ENCODE data around the gene SLC25A40. TPM values are rescaled to one million over a fixed set of nuclear protein-coding genes. Genes with fewer than 3 reads are reported as not detected.
"Not testable (repeated sequence)": the region's sequence is repeated elsewhere in the genome, so short reads cannot be mapped to it uniquely, and the experiment has no call there.

Gene SLC25A40, protein sequence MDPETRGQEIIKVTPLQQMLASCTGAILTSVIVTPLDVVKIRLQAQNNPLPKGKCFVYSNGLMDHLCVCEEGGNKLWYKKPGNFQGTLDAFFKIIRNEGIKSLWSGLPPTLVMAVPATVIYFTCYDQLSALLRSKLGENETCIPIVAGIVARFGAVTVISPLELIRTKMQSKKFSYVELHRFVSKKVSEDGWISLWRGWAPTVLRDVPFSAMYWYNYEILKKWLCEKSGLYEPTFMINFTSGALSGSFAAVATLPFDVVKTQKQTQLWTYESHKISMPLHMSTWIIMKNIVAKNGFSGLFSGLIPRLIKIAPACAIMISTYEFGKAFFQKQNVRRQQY
- polyA plus RNA-seq (2013, experiment 1 of 2): 12.0 TPM
- polyA plus RNA-seq (2013, experiment 2 of 2): 16.6 TPM

DNA sequence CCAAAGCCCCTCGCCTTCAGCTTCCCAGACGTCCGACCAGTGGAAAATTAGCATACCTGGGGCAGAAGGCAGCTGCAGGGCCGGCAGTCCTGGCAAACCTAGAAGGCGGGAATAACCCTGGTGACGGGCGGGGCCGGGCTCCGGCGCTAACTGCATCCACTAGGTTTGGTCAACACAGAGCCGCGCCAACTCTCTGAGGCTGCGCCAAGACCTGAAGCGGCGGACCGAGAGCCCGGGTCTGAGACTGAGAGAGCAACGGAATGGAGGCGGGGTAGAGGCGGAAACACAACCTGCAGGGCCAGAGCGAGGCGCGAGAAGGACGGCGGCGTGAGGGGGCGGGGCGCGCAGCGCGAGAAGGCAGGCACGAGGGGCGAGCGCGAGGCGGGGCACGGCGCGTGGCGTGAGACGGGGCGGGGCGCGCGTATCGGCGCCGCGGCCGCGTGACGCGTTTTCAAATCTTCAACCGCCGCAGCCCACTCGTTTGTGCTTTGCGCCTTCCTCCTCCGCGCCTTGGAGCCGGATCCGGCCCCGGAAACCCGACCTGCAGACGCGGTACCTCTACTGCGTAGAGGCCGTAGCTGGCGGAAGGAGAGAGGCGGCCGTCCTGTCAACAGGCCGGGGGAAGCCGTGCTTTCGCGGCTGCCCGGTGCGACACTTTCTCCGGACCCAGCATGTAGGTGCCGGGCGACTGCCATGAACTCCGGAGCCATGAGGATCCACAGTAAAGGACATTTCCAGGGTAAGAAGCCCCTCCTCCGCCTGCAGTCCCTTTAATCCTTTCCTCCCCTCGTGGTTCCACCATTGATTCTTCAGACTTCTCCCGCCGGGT, at the start of gene SLC25A40, which contains the start of gene DBF4:
Gene SLC25A40, minus strand, starts transcription at position 321 of the 829 bp plus-strand sequence. CDS start 17,633 bp downstream, outside the sequence.
Gene DBF4, plus strand, starts transcription at position 454 of the 829 bp plus-strand sequence. Its CDS starts 240 bp downstream, at position 694.
- H3K27ac ChIP-seq (ENCODE audit: low read depth, low read length): peak within 1 kb of the TSS; percentile 97
- peak within 1 kb of the TSS; percentile 98 for H3K9ac ChIP-seq (ENCODE audit: low read depth, low read length)
- no peaks in the 10 kb centered on the region for H3K27me3 ChIP-seq (ENCODE audit: insufficient read depth, low read length)
- WGBS: under 1% methylated on average over 84 of the region's 84 CpGs
- peak within 1 kb of the TSS; percentile 95 for H3K4me3 ChIP-seq (ENCODE audit: low read length)
- H3K9me3 ChIP-seq (ENCODE audit: insufficient read depth, low read depth, low read length): peaks cover 10% of the 10 kb centered on the region
- H3K36me3 ChIP-seq (ENCODE audit: insufficient read depth, low read length): peaks cover 39% of the 10 kb centered on the region
- H3K4me1 ChIP-seq (ENCODE audit: insufficient read depth, low read length): peaks cover 21% of the 10 kb centered on the region

DNA sequence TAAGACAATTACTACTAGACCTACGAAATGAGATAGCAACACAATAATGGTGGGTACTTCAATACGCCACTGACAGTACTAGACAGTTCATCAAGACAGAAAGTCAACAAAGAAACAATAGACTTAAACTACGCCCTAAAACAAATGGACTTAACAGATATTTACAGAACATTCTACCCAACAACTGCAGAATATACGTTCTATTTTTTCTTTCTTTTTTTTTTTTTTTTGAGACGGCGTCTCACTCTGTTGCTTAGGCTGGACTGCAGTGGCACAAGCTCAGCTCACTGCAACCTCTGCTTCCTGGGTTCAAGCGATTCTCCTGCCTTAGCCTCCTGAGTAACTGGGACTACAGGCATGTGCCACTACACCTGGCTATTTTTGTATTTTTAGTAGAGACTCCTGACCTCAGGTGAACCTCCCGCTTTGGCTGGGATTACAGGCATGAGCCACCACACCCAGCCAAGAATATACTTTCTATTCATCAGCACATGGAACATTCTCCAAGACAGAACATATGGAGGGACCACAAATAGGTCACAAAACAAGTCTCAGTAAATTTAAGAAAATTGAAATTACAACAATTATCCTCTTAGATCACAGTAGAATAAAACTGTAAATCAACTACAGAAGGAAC, 46.7 kb upstream of the SLC25A40 start:
- peaks cover 17% of the 10 kb centered on the region for H3K4me1 ChIP-seq (ENCODE audit: insufficient read depth, low read length)
- 98% methylated on average over 8 of the region's 8 CpGs for WGBS
- H3K9ac ChIP-seq (ENCODE audit: low read depth, low read length); H3K27me3 ChIP-seq (ENCODE audit: insufficient read depth, low read length); H3K36me3 ChIP-seq (ENCODE audit: insufficient read depth, low read length); H3K27ac ChIP-seq (ENCODE audit: low read depth, low read length); H3K9me3 ChIP-seq (ENCODE audit: insufficient read depth, low read depth, low read length); H3K4me3 ChIP-seq (ENCODE audit: low read length): not testable (repeated sequence)

- Histone ChIP-seq H3K9me3 (ENCODE audit: insufficient read depth, low read depth, low read length) (no peaks in the 10 kb centered on the region), H3K27ac (ENCODE audit: low read depth, low read length) (no peak overlapping the region), H3K27me3 (ENCODE audit: insufficient read depth, low read length) (no peaks in the 10 kb centered on the region), H3K36me3 (ENCODE audit: insufficient read depth, low read length) (no peaks in the 10 kb centered on the region), H3K9ac (ENCODE audit: low read depth, low read length) (no peak overlapping the region), H3K4me1 (ENCODE audit: insufficient read depth, low read length) (no peaks in the 10 kb centered on the region), H3K4me3 (ENCODE audit: low read length) (no peak overlapping the region)
- WGBS: 87% methylated on average over 4 of the region's 5 CpGs
Measured at GRCh38 chr7:87920578-87920977, 44.4 kb upstream of the SLC25A40 start.

- H3K4me3 ChIP-seq (ENCODE audit: low read length): no peak overlapping the region
- whole genome bisulfite sequencing: 91% methylated on average over 6 of the region's 6 CpGs
- no peaks in the 10 kb centered on the region for H3K4me1 ChIP-seq (ENCODE audit: insufficient read depth, low read length)
- no peaks in the 10 kb centered on the region for H3K9me3 ChIP-seq (ENCODE audit: insufficient read depth, low read depth, low read length)
- no peak overlapping the region for H3K9ac ChIP-seq (ENCODE audit: low read depth, low read length)
- H3K27ac ChIP-seq (ENCODE audit: low read depth, low read length): no peak overlapping the region
- H3K36me3 ChIP-seq (ENCODE audit: insufficient read depth, low read length): no peaks in the 10 kb centered on the region
- H3K27me3 ChIP-seq (ENCODE audit: insufficient read depth, low read length): no peaks in the 10 kb centered on the region
Measured at GRCh38 chr7:87919875-87920274, 43.7 kb upstream of the SLC25A40 start.

DNA sequence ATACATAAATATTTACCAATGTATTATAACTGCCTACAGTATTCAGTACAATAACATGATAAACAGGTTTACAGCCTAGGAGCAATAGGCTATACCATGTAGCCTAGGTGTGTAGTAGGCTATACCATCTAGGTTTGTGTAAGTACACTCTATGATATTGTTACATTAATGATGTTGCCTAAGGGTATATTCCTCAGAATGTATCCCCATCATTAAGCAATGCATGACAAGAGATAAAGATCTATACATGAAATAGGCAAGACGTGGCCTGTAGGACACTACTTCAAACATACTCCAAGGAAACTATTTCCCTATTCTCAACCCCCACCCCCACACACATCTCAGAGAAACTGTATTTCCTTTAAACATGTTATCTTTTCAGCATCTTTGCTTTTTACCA, 42.6 kb upstream of the SLC25A40 start:
- H3K9me3 ChIP-seq (ENCODE audit: insufficient read depth, low read depth, low read length): no peaks in the 10 kb centered on the region
- no peak overlapping the region for H3K27ac ChIP-seq (ENCODE audit: low read depth, low read length)
- 87% methylated on average over 1 of the region's 1 CpG for WGBS
- no peak overlapping the region for H3K4me3 ChIP-seq (ENCODE audit: low read length)
- no peaks in the 10 kb centered on the region for H3K36me3 ChIP-seq (ENCODE audit: insufficient read depth, low read length)
- no peaks in the 10 kb centered on the region for H3K4me1 ChIP-seq (ENCODE audit: insufficient read depth, low read length)
- no peaks in the 10 kb centered on the region for H3K27me3 ChIP-seq (ENCODE audit: insufficient read depth, low read length)
- H3K9ac ChIP-seq (ENCODE audit: low read depth, low read length): no peak overlapping the region

DNA sequence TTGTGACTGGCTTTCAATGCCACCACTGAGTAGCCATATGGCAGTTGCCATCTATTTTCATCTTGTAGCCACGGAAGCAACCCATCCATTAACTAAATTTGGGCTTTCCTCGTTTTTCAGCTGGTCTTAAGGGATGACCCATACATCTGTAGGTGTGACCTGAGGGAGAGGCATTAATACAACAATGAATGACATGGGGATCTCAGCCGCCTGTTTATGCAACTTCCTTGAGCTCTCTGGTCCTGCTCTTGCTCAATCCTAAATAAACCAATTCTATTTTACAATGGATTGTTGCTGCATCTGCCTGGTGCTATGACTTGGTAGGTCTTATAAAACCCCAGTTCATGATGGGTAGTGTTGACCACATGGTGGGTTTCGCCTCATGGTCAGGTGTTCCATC, 36.0 kb upstream of the SLC25A40 start:
- Histone ChIP-seq H3K9ac (ENCODE audit: low read depth, low read length) (no peak overlapping the region), H3K9me3 (ENCODE audit: insufficient read depth, low read depth, low read length) (no peaks in the 10 kb centered on the region), H3K27ac (ENCODE audit: low read depth, low read length) (no peak overlapping the region), H3K27me3 (ENCODE audit: insufficient read depth, low read length) (no peaks in the 10 kb centered on the region), H3K36me3 (ENCODE audit: insufficient read depth, low read length) (peaks cover 13% of the 10 kb centered on the region), H3K4me3 (ENCODE audit: low read length) (no peak overlapping the region), H3K4me1 (ENCODE audit: insufficient read depth, low read length) (no peaks in the 10 kb centered on the region)
- 89% methylated on average over 4 of the region's 4 CpGs for whole genome bisulfite sequencing

- H3K27me3 ChIP-seq (ENCODE audit: insufficient read depth, low read length); H3K9me3 ChIP-seq (ENCODE audit: insufficient read depth, low read depth, low read length); H3K4me1 ChIP-seq (ENCODE audit: insufficient read depth, low read length); H3K27ac ChIP-seq (ENCODE audit: low read depth, low read length); H3K9ac ChIP-seq (ENCODE audit: low read depth, low read length); H3K4me3 ChIP-seq (ENCODE audit: low read length): not testable (repeated sequence)
- H3K36me3 ChIP-seq (ENCODE audit: insufficient read depth, low read length): peaks cover 45% of the 10 kb centered on the region
- 95% methylated on average over 4 of the region's 4 CpGs for WGBS
Measured at GRCh38 chr7:87908814-87909213, 32.7 kb upstream of the SLC25A40 start.

DNA sequence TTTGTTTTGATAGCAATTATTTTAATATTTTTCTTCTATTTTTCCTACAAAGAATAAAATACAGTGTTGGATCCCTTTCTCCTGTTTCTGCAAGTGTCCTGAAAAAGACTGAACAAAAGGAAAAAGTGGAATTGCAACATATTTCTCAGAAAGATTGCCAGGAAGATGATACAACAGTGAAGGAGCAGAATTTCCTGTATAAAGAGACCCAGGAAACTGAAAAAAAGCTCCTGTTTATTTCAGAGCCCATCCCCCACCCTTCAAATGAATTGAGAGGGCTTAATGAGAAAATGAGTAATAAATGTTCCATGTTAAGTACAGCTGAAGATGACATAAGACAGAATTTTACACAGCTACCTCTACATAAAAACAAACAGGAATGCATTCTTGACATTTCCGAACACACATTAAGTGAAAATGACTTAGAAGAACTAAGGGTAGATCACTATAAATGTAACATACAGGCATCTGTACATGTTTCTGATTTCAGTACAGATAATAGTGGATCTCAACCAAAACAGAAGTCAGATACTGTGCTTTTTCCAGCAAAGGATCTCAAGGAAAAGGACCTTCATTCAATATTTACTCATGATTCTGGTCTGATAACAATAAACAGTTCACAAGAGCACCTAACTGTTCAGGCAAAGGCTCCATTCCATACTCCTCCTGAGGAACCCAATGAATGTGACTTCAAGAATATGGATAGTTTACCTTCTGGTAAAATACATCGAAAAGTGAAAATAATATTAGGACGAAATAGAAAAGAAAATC, 31.2 kb upstream of the SLC25A40 start:
- H3K27ac ChIP-seq (ENCODE audit: low read depth, low read length); H3K4me1 ChIP-seq (ENCODE audit: insufficient read depth, low read length); H3K9me3 ChIP-seq (ENCODE audit: insufficient read depth, low read depth, low read length); H3K9ac ChIP-seq (ENCODE audit: low read depth, low read length); H3K4me3 ChIP-seq (ENCODE audit: low read length); H3K27me3 ChIP-seq (ENCODE audit: insufficient read depth, low read length): not testable (repeated sequence)
- WGBS: 100% methylated on average over 2 of the region's 3 CpGs
- peaks cover 58% of the 10 kb centered on the region for H3K36me3 ChIP-seq (ENCODE audit: insufficient read depth, low read length)

DNA sequence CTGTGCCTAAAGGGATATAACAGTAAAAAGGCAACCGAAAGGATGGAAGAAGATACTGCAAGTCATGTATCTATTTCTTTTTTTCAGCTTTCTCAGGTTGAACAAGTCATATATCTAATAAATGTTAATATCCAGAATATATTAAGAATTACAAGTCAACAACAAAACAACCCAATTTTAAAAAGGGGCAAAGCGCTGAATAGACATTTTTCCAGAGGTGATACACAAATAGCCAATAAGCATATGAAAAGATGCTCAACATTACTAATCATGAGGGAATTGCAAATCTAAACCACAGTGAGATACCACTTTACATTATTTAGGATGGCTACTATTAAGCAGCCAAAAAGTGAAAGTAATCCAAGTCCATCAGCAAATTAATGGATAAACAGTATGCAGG, 23.1 kb upstream of the SLC25A40 start:
- no peak overlapping the region for H3K27ac ChIP-seq (ENCODE audit: low read depth, low read length)
- H3K9ac ChIP-seq (ENCODE audit: low read depth, low read length): no peak overlapping the region
- no peaks in the 10 kb centered on the region for H3K4me1 ChIP-seq (ENCODE audit: insufficient read depth, low read length)
- WGBS: 97% methylated on average over 2 of the region's 2 CpGs
- peaks cover 96% of the 10 kb centered on the region for H3K36me3 ChIP-seq (ENCODE audit: insufficient read depth, low read length)
- no peak overlapping the region for H3K4me3 ChIP-seq (ENCODE audit: low read length)
- H3K27me3 ChIP-seq (ENCODE audit: insufficient read depth, low read length): no peaks in the 10 kb centered on the region
- H3K9me3 ChIP-seq (ENCODE audit: insufficient read depth, low read depth, low read length): no peaks in the 10 kb centered on the region

DNA sequence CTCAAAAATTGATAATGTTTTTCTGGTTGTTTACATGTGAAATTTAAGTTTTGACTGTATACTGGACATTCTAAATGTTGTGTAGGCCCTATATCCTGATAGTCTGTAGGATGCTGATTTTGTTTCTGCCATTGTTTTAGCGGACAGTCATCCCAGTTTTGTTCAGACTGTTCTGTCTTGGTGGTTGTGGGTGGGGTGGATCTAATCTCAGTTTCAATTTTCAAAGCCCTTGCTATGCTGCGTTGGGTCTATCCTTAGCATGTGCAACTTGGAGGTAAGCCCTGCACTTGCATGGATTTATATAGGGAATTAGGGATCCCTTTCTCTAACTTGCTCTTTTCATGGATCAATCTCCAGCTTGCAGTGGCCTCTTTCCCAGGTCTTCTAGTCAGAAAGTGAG, 19.2 kb upstream of the SLC25A40 start:
- Histone ChIP-seq H3K4me1 (ENCODE audit: insufficient read depth, low read length) (no peaks in the 10 kb centered on the region), H3K27ac (ENCODE audit: low read depth, low read length) (no peak overlapping the region), H3K27me3 (ENCODE audit: insufficient read depth, low read length) (no peaks in the 10 kb centered on the region), H3K9me3 (ENCODE audit: insufficient read depth, low read depth, low read length) (no peaks in the 10 kb centered on the region), H3K4me3 (ENCODE audit: low read length) (no peak overlapping the region), H3K36me3 (ENCODE audit: insufficient read depth, low read length) (peaks cover 96% of the 10 kb centered on the region), H3K9ac (ENCODE audit: low read depth, low read length) (no peak overlapping the region)
- WGBS: 100% methylated on average over 2 of the region's 2 CpGs

Data from HUES64 (cell line).